Stimulated activated CD8-positive, alpha-beta memory T cell treated with anti-CD3 and anti-CD28 coated beads, Interleukin-15, amount 100 ng/mL, for 1 hour (primary cell): ENCODE results near the gene SHISAL2A.
A peak's percentile ranks its signal among the peaks of the same experiment; 100 is the strongest.

Experiments
- DNase-seq: peaks from one replicate; pipeline ENCODE4 v3.0.0-alpha.2; 2020; ENCODE audit warnings: low read depth

SHISAL2A gene

GRCh38 chr1:52632732-52633290 is at the start of gene SHISAL2A:
Gene SHISAL2A (plus strand): TSS chr1:52633168. CDS start chr1:52633494, 326 bp downstream.
- no peak for DNase-seq

GRCh38 chr1:52585474-52585873 is 47.5 kb upstream of the SHISAL2A start:
- no peak for DNase-seq

- no peak for DNase-seq
Measured at GRCh38 chr1:52588027-52588426, 44.9 kb upstream of the SHISAL2A start.

- no peak for DNase-seq
Measured at GRCh38 chr1:52588535-52588934, 44.4 kb upstream of the SHISAL2A start.

- no peak for DNase-seq
Measured at GRCh38 chr1:52590266-52590665, 42.7 kb upstream of the SHISAL2A start.

- DNase-seq, result no peak
Measured at GRCh38 chr1:52592637-52593323, 40.2 kb upstream of the SHISAL2A start.

GRCh38 chr1:52593495-52593894 is 39.5 kb upstream of the SHISAL2A start:
- no peak for DNase-seq

- no peak for DNase-seq
Measured at GRCh38 chr1:52595061-52595460, 37.9 kb upstream of the SHISAL2A start.

- DNase-seq, result no peak
Measured at GRCh38 chr1:52597912-52598311, 35.1 kb upstream of the SHISAL2A start.

GRCh38 chr1:52598729-52599128 is 34.2 kb upstream of the SHISAL2A start:
- DNase-seq, result no peak

- no peak for DNase-seq
Measured at GRCh38 chr1:52599236-52599635, 33.7 kb upstream of the SHISAL2A start.

- no peak for DNase-seq
Measured at GRCh38 chr1:52600533-52601179, 32.3 kb upstream of the SHISAL2A start.

GRCh38 chr1:52601519-52601918 is 31.4 kb upstream of the SHISAL2A start:
- no peak for DNase-seq

GRCh38 chr1:52601991-52602855 is 30.7 kb upstream of the SHISAL2A start, which contains the start of gene GPX7:
Gene GPX7 (plus strand): TSS chr1:52602371. CDS start chr1:52602410, 39 bp downstream.
- DNase-seq, result peak; percentile 13

- no peak for DNase-seq
Measured at GRCh38 chr1:52602856-52603600, 29.9 kb upstream of the SHISAL2A start.

- DNase-seq, result no peak
Measured at GRCh38 chr1:52603630-52604029, 29.3 kb upstream of the SHISAL2A start.

GRCh38 chr1:52604063-52604770 is 28.8 kb upstream of the SHISAL2A start:
- no peak for DNase-seq

- DNase-seq, result no peak
Measured at GRCh38 chr1:52613636-52614373, 19.2 kb upstream of the SHISAL2A start.

GRCh38 chr1:52614671-52615070 is 18.3 kb upstream of the SHISAL2A start:
- no peak for DNase-seq

GRCh38 chr1:52615489-52616042 is 17.4 kb upstream of the SHISAL2A start:
- no peak for DNase-seq
